Spleen (tissue), 11 donors: ENCODE results near the gene CGNL1. TPM values are rescaled to one million over a fixed set of nuclear protein-coding genes. Genes with fewer than 3 reads are reported as not detected.

ENCODE experiments used
- DNase-seq: peaks from one replicate; pipeline ENCODE4 v3.0.0-alpha.2; 2020
- H3K27ac ChIP-seq, 8 donors: fragments of 200-600 bp; sonication (generic) in 7 of 8; 1 replicate in 4 of 8; 2 replicates in 4 of 8; pipeline versions ENCODE4 v1.5.0 to v1.8.0; 2016 to 2021; ENCODE audit warnings: inconsistent platforms in 4 of 8, mild to moderate bottlenecking in 4 of 8, moderate library complexity in 1 of 8
- H3K27me3 ChIP-seq, 7 donors: fragments of 200-600 bp; sonication (generic) in 6 of 7; replicated peaks in 1 of 7; 1 replicate in 4 of 7; 2 replicates in 3 of 7; pipeline versions ENCODE4 v1.5.0 to v1.8.0; 2016 to 2021; ENCODE audit warnings: inconsistent platforms in 3 of 7, mild to moderate bottlenecking in 1 of 7
- H3K36me3 ChIP-seq, 6 donors: fragments of 200-600 bp; sonication (generic) in 5 of 6; 1 replicate in 4 of 6; 2 replicates in 2 of 6; pipeline versions ENCODE4 v1.5.0 to v1.8.0; 2016 to 2021; ENCODE audit warnings: inconsistent platforms in 2 of 6
- H3K4me1 ChIP-seq, 6 donors: fragments of 200-600 bp; sonication (generic) in 5 of 6; 1 replicate in 3 of 6; 2 replicates in 3 of 6; pipeline versions ENCODE4 v1.5.0 to v1.8.0; 2016 to 2021; ENCODE audit warnings: inconsistent platforms in 3 of 6
- H3K4me3 ChIP-seq, 8 donors: fragments of 200-600 bp; sonication (generic) in 7 of 8; 1 replicate in 4 of 8; 2 replicates in 4 of 8; pipeline versions ENCODE4 v1.5.0 to v1.8.0; 2016 to 2021; ENCODE audit warnings: inconsistent platforms in 4 of 8, mild to moderate bottlenecking in 4 of 8, moderate library complexity in 2 of 8
- H3K9me3 ChIP-seq, 8 donors: fragments of 200-600 bp; sonication (generic) in 7 of 8; 1 replicate in 4 of 8; 2 replicates in 4 of 8; pipeline versions ENCODE4 v1.5.0 to v1.8.0; 2016 to 2021; ENCODE audit warnings: inconsistent platforms in 4 of 8
- CTCF ChIP-seq, 11 experiments: fragments of 200-600 bp in 7 of 11; fragments of 450-650 bp in 4 of 11; sonication (generic) in 4 of 11; IDR thresholded peaks in 8 of 11; conservative IDR thresholded peaks in 3 of 11; 1 replicate in 7 of 11; 2 replicates in 4 of 11; pipeline versions ENCODE4 v1.4.0 to v1.8.0; 2016 to 2021; ENCODE audit warnings: antibody characterized with exemption in 11 of 11, inconsistent platforms in 4 of 11, mild to moderate bottlenecking in 1 of 11
- POLR2A ChIP-seq, 3 donors: fragments of 450-650 bp; IDR thresholded peaks; one replicate each; pipeline ENCODE4 v1.5.1; 2017; ENCODE audit warnings: antibody characterized with exemption in 3 of 3, mild to moderate bottlenecking in 1 of 3
- POLR2AphosphoS5 ChIP-seq, 3 donors: sonication (generic); formaldehyde crosslinking; IDR thresholded peaks; one replicate each; pipeline ENCODE4 v1.5.1; 2017; ENCODE audit warnings: antibody characterized with exemption in 3 of 3
- WGBS, 5 donors: extraction: QIAGEN DNeasy Blood & Tissue Kit in 3 of 5; methylation state at CpG; one replicate each; pipeline versions ENCODE4 v1.1.5 to v1.1.7; 2013 to 2018; 5-methylcytosine and 5-hydroxymethylcytosine counted together
- intact Hi-C: fragments of 100-400 bp; cut with DNase I; formaldehyde crosslinking; loops from one replicate; pipeline ENCODE4 v1.15.0; 2023; ENCODE audit warnings: low total_unique reads
- polyA plus RNA-seq, 3 donors: library from polyadenylated mRNA; stranded (reverse); fragments of 200-250 nt; gene quantifications; one replicate each; pipeline ENCODE4 v1.2.1, GENCODE V29; 2013
- total RNA-seq, 7 donors: library from RNA; depleted of rRNA in 3 of 7; stranded (reverse); fragments of >200 nt in 3 of 7; fragmentation: NEBNext Ultra II Directional in 4 of 7; extraction: Animal tissue kit (Norgen Biotek cat#: 25700) in 4 of 7; gene quantifications; one replicate each; pipeline versions ENCODE4 v1.1.0 to v1.2.1, GENCODE V29; 2016 to 2021
- donor health status: healthy with polysubstance abuse.
- donor health status: DM: no; HTN: no; CAD: no; lungs with moderate emphysema.
- donor health status: DM: no; HTN: no; CAD: no.
- donor health status: Bipolar disorder and iron deficiency.
- donor health status: healthy.
- donor health status: DM: no; HTN: no; CAD: no.
- donor health status: DM: yes; HTN: yes; CAD: no.

The CGNL1 gene
- total and polyA plus RNA-seq, 10 donors = 0.07 to 0.73 (median 0.36) TPM

GRCh38 chr15:57552678-57553334 is 176.5 kb downstream of the CGNL1 start:
- Histone ChIP-seq H3K4me1 (peaks cover 0 to 14% (median 2%) of the 10 kb centered on the region in 6 donors), H3K36me3 (no peaks in the 10 kb centered on the region), H3K4me3 (no peak overlapping the region), H3K27me3 (no peaks in the 10 kb centered on the region), H3K9me3 (no peaks in the 10 kb centered on the region), H3K27ac (no peak overlapping the region)
- TF ChIP-seq POLR2AphosphoS5 (IDR thresholded peaks at IDR 0.05) (no peak), CTCF (IDR thresholded peaks at IDR 0.05 in 8 of 11, conservative IDR thresholded peaks at IDR 0.05 in 3 of 11) (no peak), POLR2A (IDR thresholded peaks at IDR 0.05) (no peak)
- DNase-seq = no peak
- WGBS, 5 donors = 79 to 91% (median 87%) methylated on average over 8 of the region's 8 CpGs
- intact Hi-C loops = no loop called here

- DNase-seq = no peak
- no peaks in the 10 kb centered on the region for H3K36me3 ChIP-seq
- intact Hi-C loops = no loop called here
- no peaks in the 10 kb centered on the region for H3K27me3 ChIP-seq
- H3K9me3 ChIP-seq = no peaks in the 10 kb centered on the region
- WGBS, 5 donors = 88 to 99% (median 88%) methylated on average over 2 to 5 of the region's 5 CpGs
- TF ChIP-seq POLR2A (IDR thresholded peaks at IDR 0.05) (no peak), CTCF (IDR thresholded peaks at IDR 0.05 in 8 of 11, conservative IDR thresholded peaks at IDR 0.05 in 3 of 11) (no peak), POLR2AphosphoS5 (IDR thresholded peaks at IDR 0.05) (no peak)
- H3K27ac ChIP-seq = no peak overlapping the region
- peaks cover 0 to 14% (median 2%) of the 10 kb centered on the region in 6 donors for H3K4me1 ChIP-seq
- H3K4me3 ChIP-seq = no peak overlapping the region
Measured at GRCh38 chr15:57553526-57553925, 177.2 kb downstream of the CGNL1 start.

- Histone ChIP-seq H3K27me3 (no peaks in the 10 kb centered on the region), H3K4me1 (peaks cover 0 to 14% (median 2%) of the 10 kb centered on the region in 6 donors), H3K9me3 (no peaks in the 10 kb centered on the region), H3K4me3 (no peak overlapping the region), H3K27ac (no peak overlapping the region), H3K36me3 (no peaks in the 10 kb centered on the region)
- WGBS, 5 donors = 68 to 77% (median 74%) methylated on average over 10 of the region's 10 CpGs
- intact Hi-C loops = no loop called here
- no peak for TF ChIP-seq CTCF (IDR thresholded peaks at IDR 0.05 in 8 of 11, conservative IDR thresholded peaks at IDR 0.05 in 3 of 11)
- TF ChIP-seq POLR2A (IDR thresholded peaks at IDR 0.05) = no peak
- no peak for TF ChIP-seq POLR2AphosphoS5 (IDR thresholded peaks at IDR 0.05)
- DNase-seq = no peak
Measured at GRCh38 chr15:57554063-57554811, 177.9 kb downstream of the CGNL1 start.

GRCh38 chr15:57554812-57555179 is 178.5 kb downstream of the CGNL1 start:
- 81 to 89% (median 81%) methylated on average over 4 of the region's 4 CpGs for WGBS, 5 donors
- no peak for TF ChIP-seq POLR2A (IDR thresholded peaks at IDR 0.05)
- TF ChIP-seq POLR2AphosphoS5 (IDR thresholded peaks at IDR 0.05) = no peak
- no peak for TF ChIP-seq CTCF (IDR thresholded peaks at IDR 0.05 in 8 of 11, conservative IDR thresholded peaks at IDR 0.05 in 3 of 11)
- Histone ChIP-seq H3K4me1 (peaks cover 0 to 14% (median 2%) of the 10 kb centered on the region in 6 donors), H3K36me3 (no peaks in the 10 kb centered on the region), H3K27ac (no peak overlapping the region), H3K27me3 (peaks cover 0 to 5% (median 0%) of the 10 kb centered on the region in 7 donors), H3K4me3 (no peak overlapping the region), H3K9me3 (no peaks in the 10 kb centered on the region)
- intact Hi-C loops = loop anchor here (5.0 kb wide), 1 partner anchor 308 kb away; no protein-coding TSS in a partner anchor
- DNase-seq = no peak
